HEK293 (cell line): ENCODE results near the gene LEPR.
A peak's percentile ranks its signal among the peaks of the same experiment; 100 is the strongest.

Experiments used
- PRDM2 ChIP-seq: fragments of 450-650 bp; formaldehyde crosslinking; IDR thresholded peaks from 2 replicates; pipeline ENCODE4 v1.5.1; 2016; ENCODE audit warnings: missing biosample characterization, missing genetic modification characterization, borderline replicate concordance
- ZNF629 ChIP-seq: fragments of 450-650 bp; formaldehyde crosslinking; IDR thresholded peaks from 2 replicates; pipeline ENCODE4 v1.5.1; 2017; ENCODE audit warnings: missing biosample characterization, missing genetic modification characterization
- ZSCAN4 ChIP-seq: fragments of 450-650 bp; formaldehyde crosslinking; IDR thresholded peaks from 2 replicates; pipeline ENCODE4 v1.5.1; 2017; ENCODE audit warnings: missing biosample characterization, missing genetic modification characterization

Gene LEPR

GRCh38 chr1:65469889-65470340 lies 49.4 kb downstream of the LEPR start (continued):
- TF ChIP-seq PRDM2 (tag by site-specific recombination): no peak
- 0 out of 2 replicates have a peak, but pooled peaks have one; percentile 29 for TF ChIP-seq ZSCAN4 (tag by site-specific recombination)
- TF ChIP-seq ZNF629 (tag by site-specific recombination): peak; percentile 90
